ENCODE measurements around the gene KCNQ1. TPM values are rescaled to one million over a fixed set of nuclear protein-coding genes. Genes with fewer than 3 reads are reported as not detected.

The KCNQ1 gene
- total RNA-seq, 2 donors from 2014 or later, result 38.9 to 46.1 TPM

GRCh38 chr11:2513441-2513840, 68.6 kb downstream of the KCNQ1 start:
- 84 to 100% methylated on average over 2 to 5 of the region's 6 CpGs for WGBS, 2 donors
- no peak for TF ChIP-seq POLR2A (IDR thresholded peaks at IDR 0.05)
- no peaks in the 10 kb centered on the region for H3K4me1 ChIP-seq
- H3K27ac ChIP-seq, result no peak overlapping the region
- no peaks in the 10 kb centered on the region for H3K36me3 ChIP-seq (replicated peaks in 1 of 2; ENCODE audit: insufficient read depth in 1 of 2, low read depth in 2 of 2)
- intact Hi-C loops (cut with DNase I), result no loop called here
- no peak for DNase-seq
- no peak for ATAC-seq
- no peak overlapping the region for H3K4me3 ChIP-seq
- no peaks in the 10 kb centered on the region for H3K9me3 ChIP-seq
- H3K27me3 ChIP-seq, result no peaks in the 10 kb centered on the region

DNA sequence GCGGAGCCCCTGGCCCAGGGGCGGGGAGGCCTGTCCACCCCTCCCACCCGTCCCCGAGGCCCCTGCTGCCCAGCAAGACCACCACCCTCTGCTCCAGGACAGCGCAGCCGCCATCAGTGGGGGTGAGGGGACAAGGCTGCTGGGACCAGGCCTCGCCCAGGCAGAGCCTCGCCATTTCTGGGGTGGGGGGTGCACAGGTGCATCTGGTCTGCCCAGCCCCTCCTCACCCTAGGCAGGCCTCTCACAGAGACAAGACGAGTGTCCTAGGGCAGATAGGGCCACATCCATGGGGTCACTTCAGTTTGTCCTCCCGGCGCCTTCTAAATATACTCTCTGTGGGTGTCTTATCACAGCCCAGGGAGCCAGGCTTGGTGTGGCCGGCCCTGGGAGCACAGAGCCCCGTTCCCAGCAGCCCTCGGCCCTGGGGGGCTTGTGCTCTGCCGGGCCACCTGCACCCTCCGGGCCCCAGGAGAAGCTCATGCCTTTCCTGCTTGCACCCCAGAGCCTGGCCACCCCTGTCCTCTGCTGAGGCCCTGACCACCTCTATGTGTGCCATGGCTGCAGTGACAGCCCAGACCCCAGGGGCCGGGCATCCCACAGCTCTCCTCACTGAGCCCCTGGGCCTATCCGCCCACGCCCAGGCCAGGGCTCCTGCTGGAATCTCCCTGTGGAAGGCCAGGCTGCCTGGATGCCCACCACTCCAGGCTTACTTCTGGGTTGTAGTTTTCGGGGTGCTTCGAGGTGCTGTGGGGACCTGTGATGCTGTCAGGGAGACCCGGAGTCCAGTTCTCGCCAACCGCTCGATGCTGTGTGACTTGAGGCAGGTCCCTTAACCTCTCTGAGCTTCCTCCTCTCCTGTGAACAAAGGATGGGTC, 70.8 kb downstream of the KCNQ1 start:
- no peak overlapping the region for H3K4me3 ChIP-seq
- no peaks in the 10 kb centered on the region for H3K36me3 ChIP-seq (replicated peaks in 1 of 2; ENCODE audit: insufficient read depth in 1 of 2, low read depth in 2 of 2)
- DNase-seq, result peak in 3 of 4 donors; percentile 3 to 8 (median 8)
- H3K27ac ChIP-seq, result no peak overlapping the region
- no peaks in the 10 kb centered on the region for H3K27me3 ChIP-seq
- H3K4me1 ChIP-seq, result no peaks in the 10 kb centered on the region
- intact Hi-C loops (cut with DNase I), result no loop called here
- no peaks in the 10 kb centered on the region for H3K9me3 ChIP-seq
- TF ChIP-seq POLR2A (IDR thresholded peaks at IDR 0.05), result no peak
- TF ChIP-seq, protein P1, sequence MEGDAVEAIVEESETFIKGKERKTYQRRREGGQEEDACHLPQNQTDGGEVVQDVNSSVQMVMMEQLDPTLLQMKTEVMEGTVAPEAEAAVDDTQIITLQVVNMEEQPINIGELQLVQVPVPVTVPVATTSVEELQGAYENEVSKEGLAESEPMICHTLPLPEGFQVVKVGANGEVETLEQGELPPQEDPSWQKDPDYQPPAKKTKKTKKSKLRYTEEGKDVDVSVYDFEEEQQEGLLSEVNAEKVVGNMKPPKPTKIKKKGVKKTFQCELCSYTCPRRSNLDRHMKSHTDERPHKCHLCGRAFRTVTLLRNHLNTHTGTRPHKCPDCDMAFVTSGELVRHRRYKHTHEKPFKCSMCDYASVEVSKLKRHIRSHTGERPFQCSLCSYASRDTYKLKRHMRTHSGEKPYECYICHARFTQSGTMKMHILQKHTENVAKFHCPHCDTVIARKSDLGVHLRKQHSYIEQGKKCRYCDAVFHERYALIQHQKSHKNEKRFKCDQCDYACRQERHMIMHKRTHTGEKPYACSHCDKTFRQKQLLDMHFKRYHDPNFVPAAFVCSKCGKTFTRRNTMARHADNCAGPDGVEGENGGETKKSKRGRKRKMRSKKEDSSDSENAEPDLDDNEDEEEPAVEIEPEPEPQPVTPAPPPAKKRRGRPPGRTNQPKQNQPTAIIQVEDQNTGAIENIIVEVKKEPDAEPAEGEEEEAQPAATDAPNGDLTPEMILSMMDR (IDR thresholded peaks at IDR 0.05), result no peak
- WGBS, 2 donors, result 87 to 90% methylated on average over 2 to 20 of the region's 25 CpGs
- no peak for ATAC-seq

DNA sequence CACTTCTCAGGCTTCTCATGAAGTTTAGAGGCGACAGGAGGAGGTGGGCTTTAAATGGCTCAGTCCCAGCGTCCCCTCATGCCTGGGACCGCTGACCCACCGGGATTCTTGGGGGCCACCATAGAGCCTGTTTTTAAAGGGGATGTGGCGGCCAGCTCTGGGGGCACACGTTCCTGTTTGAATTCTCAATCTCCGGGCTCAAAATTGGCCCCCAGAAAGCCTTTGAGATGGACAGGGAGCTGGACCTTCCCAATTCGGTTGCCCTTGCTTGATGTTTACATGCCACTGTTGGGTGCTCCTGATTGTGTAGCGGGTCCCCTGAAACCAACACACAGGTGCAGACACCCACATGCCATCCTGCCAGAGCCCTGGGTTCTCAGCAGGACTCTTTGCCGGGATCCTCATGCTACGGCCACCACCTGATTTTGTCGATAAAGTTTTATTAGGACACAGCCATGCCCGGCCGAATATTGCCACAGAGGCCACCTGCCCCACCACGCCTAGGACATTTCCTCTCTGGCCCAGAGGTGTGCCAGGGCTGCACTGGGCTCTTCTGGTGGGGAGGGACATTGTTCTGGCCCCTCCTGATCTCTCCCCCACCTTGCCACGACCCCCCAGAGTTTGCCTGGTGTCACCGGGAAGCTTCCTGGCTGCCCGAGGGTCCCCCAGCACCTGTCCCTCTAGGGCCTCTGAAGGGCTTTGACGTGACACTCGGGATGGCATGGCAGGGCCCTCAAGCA, 71.6 kb downstream of the KCNQ1 start:
- intact Hi-C loops (cut with DNase I), result no loop called here
- no peaks in the 10 kb centered on the region for H3K36me3 ChIP-seq (replicated peaks in 1 of 2; ENCODE audit: insufficient read depth in 1 of 2, low read depth in 2 of 2)
- no peak overlapping the region for H3K27ac ChIP-seq
- ATAC-seq (no peak), DNase-seq (peak in 1 of 4 donors; percentile 10)
- H3K9me3 ChIP-seq, result no peaks in the 10 kb centered on the region
- WGBS, 2 donors, result 92 to 98% methylated on average over 15 to 18 of the region's 20 CpGs
- H3K4me1 ChIP-seq, result no peaks in the 10 kb centered on the region
- no peaks in the 10 kb centered on the region for H3K27me3 ChIP-seq
- TF ChIP-seq POLR2A (IDR thresholded peaks at IDR 0.05), result no peak
- TF ChIP-seq, protein P1 (IDR thresholded peaks at IDR 0.05), result no peak
- H3K4me3 ChIP-seq, result no peak overlapping the region

- Histone ChIP-seq H3K36me3 (replicated peaks in 1 of 2; ENCODE audit: insufficient read depth in 1 of 2, low read depth in 2 of 2) (no peaks in the 10 kb centered on the region), H3K4me3 (no peak overlapping the region), H3K27ac (no peak overlapping the region), H3K27me3 (no peaks in the 10 kb centered on the region), H3K4me1 (no peaks in the 10 kb centered on the region), H3K9me3 (no peaks in the 10 kb centered on the region)
- no peak for TF ChIP-seq POLR2A (IDR thresholded peaks at IDR 0.05)
- TF ChIP-seq, protein P1 (IDR thresholded peaks at IDR 0.05), result no peak
- DNase-seq, result peak in 1 of 4 donors; percentile 4
- intact Hi-C loops (cut with DNase I), result no loop called here
- WGBS, 2 donors, result 91% methylated on average over 13 of the region's 13 CpGs; no CpG with 5 or more reads in 1 of the 2 donors
- ATAC-seq, result no peak
These were observed 72.2 kb downstream of the KCNQ1 start for GRCh38 chr11:2517016-2517385.

DNA sequence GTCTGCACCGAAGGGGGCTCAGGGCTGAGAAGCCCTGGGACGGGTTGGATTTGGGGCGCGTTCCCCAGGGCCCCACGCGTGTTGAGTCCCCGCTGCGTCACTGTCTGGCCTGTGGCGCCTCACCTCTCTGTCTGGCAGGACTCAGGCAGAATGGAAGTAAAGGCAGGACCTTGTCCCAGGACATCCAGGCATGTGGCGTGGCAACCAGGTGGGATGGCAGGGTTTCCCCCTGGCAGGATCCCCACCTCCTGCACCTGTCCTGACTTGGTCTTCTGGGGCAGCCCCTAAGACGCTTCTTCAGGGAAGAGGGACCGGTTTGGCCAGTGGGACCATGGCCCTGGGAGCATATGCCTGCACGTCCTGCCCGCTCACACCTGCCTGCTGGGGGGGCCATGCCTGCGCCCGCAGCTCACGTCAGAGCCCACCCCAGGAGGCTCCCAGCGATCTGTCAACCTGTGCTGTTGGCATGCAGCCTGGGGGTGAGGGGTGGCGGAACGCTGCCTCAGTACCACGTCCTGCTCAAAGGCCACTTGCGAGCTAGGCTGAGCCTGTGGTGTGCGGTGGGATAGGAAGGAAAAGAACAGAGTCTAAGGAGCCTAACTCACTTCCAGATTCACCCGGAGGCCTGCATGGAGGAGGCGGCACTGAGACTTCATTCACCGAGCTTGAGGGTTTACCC, 72.7 kb downstream of the KCNQ1 start:
- ATAC-seq (no peak), DNase-seq (peak in 3 of 4 donors; percentile 5 to 10 (median 8))
- Histone ChIP-seq H3K4me1 (peaks cover 5% of the 10 kb centered on the region), H3K36me3 (replicated peaks in 1 of 2; ENCODE audit: insufficient read depth in 1 of 2, low read depth in 2 of 2) (no peaks in the 10 kb centered on the region), H3K27ac (no peak overlapping the region), H3K9me3 (no peaks in the 10 kb centered on the region), H3K27me3 (no peaks in the 10 kb centered on the region), H3K4me3 (no peak overlapping the region)
- TF ChIP-seq POLR2A (IDR thresholded peaks at IDR 0.05), result no peak
- TF ChIP-seq, protein P1 (IDR thresholded peaks at IDR 0.05), result no peak
- WGBS, 2 donors, result 73 to 82% methylated on average over 11 to 25 of the region's 26 CpGs
- intact Hi-C loops (cut with DNase I), result no loop called here

Data from body of pancreas (tissue), 4 donors.